Smooth muscle cell (in vitro differentiated cells): ENCODE results near the gene PCSK2. TPM values are rescaled to one million over a fixed set of nuclear protein-coding genes. Genes with fewer than 3 reads are reported as not detected.

ENCODE experiments used
- DNase-seq: peaks from one replicate; lab custom pipeline; 2025; ENCODE audit not compliant: unreplicated experiment; lab: John Stamatoyannopoulos, UW
- H2AFZ ChIP-seq: fragments of 200-600 bp; sonication (generic); 2 replicates; pipeline ENCODE4 v1.6.0; 2016; ENCODE audit warnings: antibody characterized with exemption, low read depth, mild to moderate bottlenecking
- H3F3A ChIP-seq: fragments of 200-600 bp; sonication (generic); 2 replicates; pipeline ENCODE4 v1.6.0; 2017; ENCODE audit warnings: antibody characterized with exemption, low read depth
- H3K27ac ChIP-seq: fragments of 200-600 bp; sonication (generic); 2 replicates; pipeline ENCODE4 v1.5.1; 2016; ENCODE audit warnings: low read depth, mild to moderate bottlenecking
- H3K27me3 ChIP-seq: fragments of 200-600 bp; sonication (generic); 2 replicates; pipeline ENCODE4 v1.6.1; 2016; ENCODE audit warnings: low read depth, mild to moderate bottlenecking
- H3K36me3 ChIP-seq: fragments of 200-600 bp; sonication (generic); 2 replicates; pipeline ENCODE4 v1.5.1; 2016; ENCODE audit warnings: low read depth
- H3K4me1 ChIP-seq: fragments of 200-600 bp; sonication (generic); 2 replicates; pipeline ENCODE4 v1.5.1; 2016; ENCODE audit warnings: low read depth
- H3K4me2 ChIP-seq: fragments of 200-600 bp; sonication (generic); 2 replicates; pipeline ENCODE4 v1.6.0; 2016; ENCODE audit warnings: mild to moderate bottlenecking
- H3K4me3 ChIP-seq: fragments of 200-600 bp; sonication (generic); 2 replicates; pipeline ENCODE4 v1.5.1; 2016; ENCODE audit warnings: mild to moderate bottlenecking
- H3K79me2 ChIP-seq: fragments of 200-600 bp; sonication (generic); 2 replicates; pipeline ENCODE4 v1.6.0; 2016; ENCODE audit warnings: low read depth, mild to moderate bottlenecking
- H3K9ac ChIP-seq: fragments of 200-600 bp; sonication (generic); 2 replicates; pipeline ENCODE4 v1.6.0; 2016; ENCODE audit warnings: low read depth
- H3K9me3 ChIP-seq: fragments of 200-600 bp; sonication (generic); replicated peaks from 2 replicates; pipeline ENCODE4 v1.5.1; 2016; ENCODE audit warnings: low read depth
- H4K20me1 ChIP-seq: fragments of 200-600 bp; sonication (generic); 2 replicates; pipeline ENCODE4 v1.6.0; 2016; ENCODE audit warnings: low read depth
- CTCF ChIP-seq: fragments of 200-600 bp; sonication (generic); IDR thresholded peaks from 2 replicates; pipeline ENCODE4 v1.5.1; 2017; ENCODE audit warnings: borderline replicate concordance, mild to moderate bottlenecking, antibody characterized with exemption; ENCODE audit not compliant: insufficient read depth, poor library complexity, severe bottlenecking
- WGBS: methylation state at CpG from one replicate; pipeline ENCODE4 v1.1.7; 2016; ENCODE audit warnings: low lambda C conversion rate; 5-methylcytosine and 5-hydroxymethylcytosine counted together
- polyA plus RNA-seq: library from polyadenylated mRNA; unstranded; fragments of >200 nt; fragmentation: Nextera tagmentation; extraction: Ambion mirVana; gene quantifications from 2 replicates; pipeline ENCODE4 v1.2.1, GENCODE V29; 2016
- total RNA-seq: library from RNA; depleted of rRNA; stranded (reverse); fragments of >200 nt; gene quantifications from 2 replicates; pipeline ENCODE4 v1.2.3, GENCODE V29; 2014

PCSK2 gene
- total and polyA plus RNA-seq, 2 experiments from 2014 or later: not detected

GRCh38 chr20:17227669-17228623 is 1.1 kb downstream of the PCSK2 start:
- 9% methylated on average over 35 of the region's 35 CpGs for WGBS
- Histone ChIP-seq H4K20me1 (no peaks in the 10 kb centered on the region), H3K9me3 (no peaks in the 10 kb centered on the region), H3K4me3 (no peak overlapping the region), H3K36me3 (no peaks in the 10 kb centered on the region), H3K27me3 (peaks cover 63% of the 10 kb centered on the region), H3K27ac (no peak overlapping the region), H3K79me2 (no peaks in the 10 kb centered on the region), H3K9ac (no peak overlapping the region), H2AFZ (no peak overlapping the region), H3K4me1 (peaks cover 21% of the 10 kb centered on the region), H3F3A (peaks cover 4% of the 10 kb centered on the region), H3K4me2 (no peak overlapping the region)
- no peak for TF ChIP-seq CTCF
- DNase-seq: no peak

- Histone ChIP-seq H3K9me3 (no peaks in the 10 kb centered on the region), H3K27me3 (peaks cover 63% of the 10 kb centered on the region), H3K4me3 (no peak overlapping the region), H3K4me1 (peaks cover 21% of the 10 kb centered on the region), H3K36me3 (no peaks in the 10 kb centered on the region), H3K27ac (no peak overlapping the region), H2AFZ (no peak overlapping the region), H3K9ac (no peak overlapping the region), H4K20me1 (no peaks in the 10 kb centered on the region), H3K79me2 (no peaks in the 10 kb centered on the region), H3K4me2 (no peak overlapping the region), H3F3A (peaks cover 4% of the 10 kb centered on the region)
- no peak for DNase-seq
- 4% methylated on average over 25 of the region's 25 CpGs for WGBS
- TF ChIP-seq CTCF: no peak
Observed at GRCh38 chr20:17228624-17229061, 1.8 kb downstream of the PCSK2 start.

- DNase-seq: no peak
- no peak overlapping the region for H2AFZ ChIP-seq
- peaks cover 21% of the 10 kb centered on the region for H3K4me1 ChIP-seq
- TF ChIP-seq CTCF: no peak
- H3F3A ChIP-seq: peaks cover 4% of the 10 kb centered on the region
- no peaks in the 10 kb centered on the region for H3K9me3 ChIP-seq
- H3K4me2 ChIP-seq: no peak overlapping the region
- peaks cover 60% of the 10 kb centered on the region for H3K27me3 ChIP-seq
- H3K4me3 ChIP-seq: no peak overlapping the region
- no peak overlapping the region for H3K27ac ChIP-seq
- no peaks in the 10 kb centered on the region for H3K79me2 ChIP-seq
- 53% methylated on average over 1 of the region's 1 CpG for WGBS
- H4K20me1 ChIP-seq: no peaks in the 10 kb centered on the region
- no peak overlapping the region for H3K9ac ChIP-seq
- no peaks in the 10 kb centered on the region for H3K36me3 ChIP-seq
Observed at GRCh38 chr20:17229256-17229655, 2.4 kb downstream of the PCSK2 start.
